Ureter (tissue), 1 donor: Measurements from ENCODE around the gene SNTG2. TPM values are rescaled to one million over a fixed set of nuclear protein-coding genes. Genes with fewer than 3 reads are reported as not detected.
"Not testable (repeated sequence)": the region's sequence is repeated elsewhere in the genome, so short reads cannot be mapped to it uniquely, and the experiment has no call there.

ENCODE experiments used
- DNase-seq: peaks from one replicate; pipeline ENCODE4 v3.0.0-alpha.2; 2020; ENCODE audit warnings: low spot score
- total RNA-seq: library from RNA; stranded (reverse); gene quantifications from one replicate; pipeline ENCODE4 v1.2.4, GENCODE V29; 2023
- donor health status: DM: yes; HTN: yes; CAD: no.

The SNTG2 gene
- total RNA-seq, 1 donor from 2014 or later = 9.9 TPM

GRCh38 chr2:1413156-1413710 lies 462.6 kb downstream of the SNTG2 start, which contains the start of gene TPO:
Gene TPO, plus strand, starts transcription at chr2:1413463. Its CDS starts 946 bp downstream, at chr2:1414409.
- no peak for DNase-seq

DNA sequence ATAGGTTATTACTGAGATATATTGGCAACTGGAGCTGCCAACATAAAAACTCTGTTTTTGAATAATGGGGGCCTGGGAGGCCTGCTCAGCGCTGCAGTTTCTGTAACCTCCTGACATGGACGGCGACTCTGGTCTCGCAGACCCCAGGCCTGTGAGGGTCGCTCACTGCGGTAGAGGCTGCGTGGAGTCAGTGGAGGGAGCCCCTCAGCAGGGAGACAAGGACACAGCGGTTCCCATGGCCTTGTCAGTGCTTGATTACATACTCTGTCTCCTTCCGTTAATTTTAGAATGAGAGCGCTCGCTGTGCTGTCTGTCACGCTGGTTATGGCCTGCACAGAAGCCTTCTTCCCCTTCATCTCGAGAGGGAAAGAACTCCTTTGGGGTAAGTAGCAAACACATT lies 463.5 kb downstream of the SNTG2 start:
- DNase-seq = no peak

DNA sequence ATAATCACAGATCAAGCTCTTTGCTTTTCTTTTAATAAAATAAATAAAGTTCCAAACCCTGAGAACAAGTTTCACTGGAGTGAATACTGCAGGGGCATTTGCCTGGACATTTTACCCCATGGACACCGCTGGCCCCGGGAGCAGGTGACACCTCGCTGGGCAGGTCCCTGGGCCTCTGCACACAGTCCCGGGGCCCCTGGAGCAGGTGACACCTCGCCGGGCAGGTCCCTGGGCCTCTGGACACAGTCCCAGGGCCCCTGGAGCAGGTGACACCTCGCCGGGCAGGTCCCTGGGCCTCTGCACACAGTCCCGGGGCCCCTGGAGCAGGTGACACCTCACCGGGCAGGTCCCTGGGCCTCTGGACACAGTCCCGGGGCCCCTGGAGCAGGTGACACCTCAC lies 464.3 kb downstream of the SNTG2 start:
- not testable (repeated sequence) for DNase-seq

GRCh38 chr2:1415501-1415900 lies 464.9 kb downstream of the SNTG2 start:
- no peak for DNase-seq
